Measurements from ENCODE around the gene MIDN. TPM values are rescaled to one million over a fixed set of nuclear protein-coding genes. Genes with fewer than 3 reads are reported as not detected.

Gene MIDN
- 30.0 and 35.2 TPM in 2 replicates for total RNA-seq

DNA sequence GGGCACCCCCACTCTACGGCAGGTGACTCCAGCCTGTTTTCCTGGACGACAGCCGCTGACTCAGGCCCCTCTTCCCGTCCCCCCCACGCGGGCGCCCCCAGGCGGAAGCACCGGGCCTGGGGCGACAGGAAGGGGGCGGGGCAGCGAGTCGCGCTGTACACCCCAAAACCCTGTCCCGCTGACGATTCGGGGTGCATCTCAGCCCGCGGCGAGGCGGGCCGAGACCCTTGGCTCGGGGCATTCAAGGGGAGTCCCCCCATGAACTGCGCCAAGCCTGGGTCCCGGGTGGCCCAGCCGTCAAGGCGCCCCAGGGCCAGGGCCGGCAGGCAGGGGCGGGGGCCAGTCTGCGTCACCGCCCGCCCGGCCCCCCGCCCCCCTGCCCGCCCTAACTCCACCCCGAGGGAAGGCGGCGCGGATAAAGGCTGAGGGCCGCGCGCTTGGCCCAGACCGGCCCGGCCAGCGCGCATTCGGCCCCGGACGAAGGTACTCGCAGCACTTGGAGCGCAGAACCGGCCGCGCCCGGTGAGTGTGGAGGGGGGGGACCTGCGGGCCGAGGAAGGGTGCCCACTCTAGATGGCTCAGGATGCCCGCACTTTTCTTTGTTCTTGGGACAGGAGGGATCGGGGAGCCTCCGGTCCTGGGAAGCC, at the start of gene MIDN:
TSS of gene MIDN (plus strand) at position 445 of the 647 bp plus-strand sequence. CDS start 1,714 bp downstream, outside the sequence.

DNA sequence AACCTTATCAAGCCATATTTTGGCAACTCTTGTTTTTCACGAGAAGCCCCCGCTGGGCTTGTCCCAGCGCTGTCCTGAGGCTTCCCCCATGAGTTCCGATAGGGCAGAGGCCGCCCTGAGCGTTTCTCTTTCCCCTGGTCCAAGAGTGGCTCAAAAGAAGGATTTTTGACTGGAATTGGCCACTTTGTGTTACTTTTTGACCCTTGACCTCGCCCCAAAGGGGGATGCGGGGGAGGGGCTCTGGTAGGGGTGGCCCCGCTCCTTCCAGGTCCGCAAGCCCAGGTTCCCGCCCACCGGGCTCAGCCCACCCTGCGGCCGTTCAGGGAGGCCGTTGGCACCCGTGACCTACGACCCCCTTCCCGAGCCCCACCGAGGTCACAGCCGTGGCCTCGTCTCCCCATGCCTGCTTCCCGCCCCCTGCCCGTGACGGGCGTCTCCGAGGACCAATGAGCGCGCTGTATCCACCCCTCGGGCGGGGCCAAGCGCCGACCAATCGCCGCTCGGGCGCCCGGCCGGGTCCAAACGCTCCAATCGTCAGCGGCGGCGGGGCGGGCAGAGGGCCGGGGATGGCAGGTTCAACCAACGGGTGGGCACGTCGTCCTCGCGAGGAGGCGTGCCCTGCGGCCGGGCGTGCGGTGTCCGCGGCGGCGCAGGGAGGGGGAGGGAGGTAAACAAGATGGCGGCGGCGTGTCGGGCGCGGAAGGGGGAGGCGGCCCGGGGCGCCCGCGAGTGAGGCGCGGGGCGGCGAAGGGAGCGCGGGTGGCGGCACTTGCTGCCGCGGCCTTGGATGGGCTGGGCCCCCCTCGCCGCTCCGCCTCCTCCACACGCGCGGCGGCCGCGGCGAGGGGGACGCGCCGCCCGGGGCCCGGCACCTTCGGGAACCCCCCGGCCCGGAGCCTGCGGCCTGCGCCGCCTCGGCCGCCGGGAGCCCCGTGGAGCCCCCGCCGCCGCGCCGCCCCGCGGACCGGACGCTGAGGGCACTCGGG, 43.0 kb upstream of the MIDN start, which contains the start of gene STK11:
TSS of gene STK11 (plus strand) at position 665 of the 986 bp plus-strand sequence. CDS start 1,136 bp downstream, outside the sequence.

DNA sequence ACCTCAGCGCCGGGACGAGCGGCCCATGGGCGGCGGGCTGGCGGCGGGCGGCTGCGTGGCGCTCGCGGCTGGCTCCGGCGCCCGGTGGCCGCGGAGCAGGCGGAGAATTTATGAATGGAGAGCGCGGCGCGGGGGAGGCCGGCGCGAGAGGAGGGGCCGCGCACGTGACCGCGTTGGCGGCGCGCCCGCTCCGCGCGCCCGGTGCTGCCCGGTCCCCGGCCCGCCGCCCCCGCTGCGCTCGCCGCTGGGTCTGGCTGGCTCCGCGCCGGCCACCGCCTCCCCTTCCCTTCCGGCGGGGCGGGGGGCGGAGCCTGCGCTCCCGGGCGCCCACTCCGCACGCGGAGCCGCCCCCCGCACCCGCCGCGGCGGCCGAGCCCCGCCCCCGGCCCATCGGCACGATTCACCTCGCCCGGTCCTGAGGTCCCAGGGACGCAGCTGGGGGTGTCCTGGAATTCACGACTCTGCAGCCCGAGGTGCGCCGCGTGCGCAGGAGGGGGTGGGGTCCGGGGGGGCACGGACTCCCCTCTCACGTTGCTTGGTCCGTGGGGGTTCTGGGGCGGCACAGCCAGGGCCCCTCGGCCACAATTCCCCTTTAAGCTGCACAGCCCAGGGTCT, 10.5 kb upstream of the MIDN start, which contains the start of gene CBARP:
TSS of gene CBARP (minus strand) at position 252 of the 615 bp plus-strand sequence. CDS start 1,905 bp downstream, outside the sequence.

DNA sequence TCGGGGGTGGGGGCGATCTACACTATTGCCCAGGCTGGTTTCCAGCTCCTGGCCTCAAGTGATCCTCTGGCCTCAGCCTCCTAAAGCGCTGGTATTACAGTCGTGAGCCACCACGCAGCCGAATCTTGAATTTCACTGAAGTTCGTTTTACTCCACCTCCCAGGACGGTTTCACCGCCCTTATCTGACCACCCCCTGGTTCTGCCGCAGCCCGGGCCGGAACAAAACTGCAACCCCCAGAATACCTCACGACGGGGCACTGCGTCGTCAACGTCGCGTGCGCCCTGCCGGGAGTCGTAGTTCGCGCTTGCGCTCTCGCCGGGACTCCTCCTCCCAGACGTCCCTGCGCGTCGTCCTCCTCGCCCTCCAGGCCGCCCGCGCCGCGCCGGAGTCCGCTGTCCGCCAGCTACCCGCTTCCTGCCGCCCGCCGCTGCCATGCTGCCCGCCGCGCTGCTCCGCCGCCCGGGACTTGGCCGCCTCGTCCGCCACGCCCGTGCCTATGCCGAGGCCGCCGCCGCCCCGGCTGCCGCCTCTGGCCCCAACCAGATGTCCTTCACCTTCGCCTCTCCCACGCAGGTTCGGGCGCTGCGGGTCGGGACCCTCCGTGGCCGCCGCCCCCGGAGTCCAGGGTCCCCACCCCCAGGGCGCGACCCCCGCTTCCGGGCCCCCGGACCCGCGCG, 6.8 kb upstream of the MIDN start, which contains the start of gene ATP5F1D:
TSS of gene ATP5F1D (plus strand) at position 335 of the 679 bp plus-strand sequence. CDS start at position 435, 100 bp downstream.

DNA sequence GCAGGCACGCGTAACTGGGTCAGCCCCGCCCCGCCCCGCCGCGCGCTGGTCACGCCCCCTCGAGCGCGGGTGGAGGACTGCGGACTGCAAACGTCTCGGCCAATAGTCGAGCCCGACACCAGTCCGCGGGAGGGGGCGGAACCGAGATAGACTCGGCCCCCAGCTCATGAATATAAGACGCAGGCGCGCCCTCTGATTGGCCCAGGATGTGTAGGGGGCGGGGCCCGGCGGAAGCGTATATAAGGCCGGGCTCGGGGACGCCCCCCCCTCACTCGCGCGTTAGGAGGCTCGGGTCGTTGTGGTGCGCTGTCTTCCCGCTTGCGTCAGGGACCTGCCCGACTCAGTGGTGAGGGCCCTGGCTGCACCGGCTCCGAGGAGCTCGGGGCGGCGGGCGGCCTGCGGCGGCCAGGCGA, 20.7 kb downstream of the MIDN start, which contains the start of gene CIRBP:
TSS of gene CIRBP (plus strand) at position 268 of the 413 bp plus-strand sequence. CDS start 1,602 bp downstream, outside the sequence.

DNA sequence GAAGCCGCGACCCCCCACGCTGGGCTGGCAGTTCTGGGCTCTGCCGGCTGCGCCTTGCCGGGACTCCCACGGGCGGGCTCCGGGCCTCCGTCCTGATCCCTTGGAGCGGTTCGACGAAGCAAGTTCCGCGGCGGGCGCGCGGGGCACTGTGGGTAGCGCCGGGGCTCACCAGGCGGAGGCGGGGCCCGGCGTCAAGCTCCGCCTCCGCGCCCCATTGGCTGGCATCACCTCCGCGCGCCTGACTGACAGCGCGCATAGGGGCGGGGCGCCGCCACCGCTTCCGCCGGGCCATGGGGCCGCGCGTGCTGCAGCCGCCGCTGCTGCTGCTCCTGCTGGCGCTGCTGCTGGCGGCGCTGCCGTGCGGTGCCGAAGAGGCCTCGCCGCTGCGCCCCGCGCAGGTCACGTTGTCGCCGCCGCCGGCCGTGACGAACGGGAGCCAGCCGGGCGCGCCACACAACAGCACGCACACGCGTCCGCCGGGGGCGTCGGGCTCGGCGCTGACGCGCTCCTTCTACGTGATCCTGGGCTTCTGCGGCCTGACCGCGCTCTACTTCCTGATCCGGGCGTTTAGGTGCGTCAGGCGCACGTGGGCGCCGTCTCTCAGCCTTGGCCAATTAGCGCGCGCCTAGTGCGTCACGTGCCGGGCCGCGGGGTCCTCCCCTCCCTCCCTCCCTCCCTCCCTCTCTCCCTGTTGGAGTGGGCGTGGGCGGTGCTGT, 27.0 kb downstream of the MIDN start, which contains the start of gene FAM174C:
TSS of gene FAM174C (plus strand) at position 271 of the 716 bp plus-strand sequence. CDS start at position 291, 20 bp downstream.

DNA sequence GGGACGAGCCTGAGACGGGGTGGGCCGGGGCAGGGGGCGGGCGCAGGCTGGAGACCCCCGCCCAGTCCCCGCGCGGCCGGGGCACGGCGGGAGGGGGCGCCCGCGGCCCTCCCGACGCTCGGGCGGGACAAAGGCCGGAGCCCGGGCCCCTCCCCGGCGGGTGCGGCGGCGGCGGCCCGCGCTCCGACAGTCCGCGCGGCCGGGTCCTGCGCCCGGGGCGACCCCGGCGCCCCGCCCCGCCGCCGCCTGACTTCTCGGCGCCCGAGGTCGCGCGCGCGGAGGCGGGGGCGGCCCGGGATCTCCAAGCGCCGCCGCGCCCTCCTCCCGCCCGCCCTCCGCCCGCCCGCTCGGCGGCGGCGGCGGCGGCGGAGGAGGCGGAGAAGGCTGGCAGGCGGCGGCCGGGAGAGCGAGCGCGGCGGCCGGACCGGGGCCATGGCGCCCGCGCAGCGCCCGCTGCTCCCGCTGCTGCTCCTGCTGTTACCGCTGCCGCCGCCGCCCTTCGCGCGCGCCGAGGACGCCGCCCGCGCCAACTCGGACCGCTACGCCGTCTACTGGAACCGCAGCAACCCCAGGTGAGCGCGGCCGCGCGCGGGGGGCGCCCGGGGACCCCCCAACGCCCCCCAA, 37.5 kb downstream of the MIDN start, which contains the start of gene EFNA2:
TSS of gene EFNA2 (plus strand) at position 137 of the 624 bp plus-strand sequence. CDS start at position 433, 296 bp downstream.

Other genes starting within 250 kb of the MIDN start
- gene GRIN3B, start 248.2 kb upstream of the MIDN start, total RNA-seq: 0.70 and 1.4 TPM in 2 replicates
- gene TMEM259, start 227.5 kb upstream of the MIDN start, total RNA-seq: 158 and 167 TPM in 2 replicates
- not detected in 2 replicates for gene RNU6-2, start 227.1 kb upstream of the MIDN start, total RNA-seq
- gene CNN2, start 222.0 kb upstream of the MIDN start, total RNA-seq: 279 and 398 TPM in 2 replicates
- gene ABCA7, start 208.5 kb upstream of the MIDN start, total RNA-seq: 3.1 and 3.3 TPM in 2 replicates
- gene ARHGAP45, start 181.4 kb upstream of the MIDN start, total RNA-seq: 0.26 and 0.47 TPM in 2 replicates
- 132 and 219 TPM in 2 replicates for gene POLR2E, start 153.2 kb upstream of the MIDN start, total RNA-seq
- 700 and 909 TPM in 2 replicates for gene GPX4, start 144.6 kb upstream of the MIDN start, total RNA-seq
- 35.7 and 47.0 TPM in 2 replicates for gene SBNO2, start 74.3 kb upstream of the MIDN start, total RNA-seq
- gene STK11, start 42.8 kb upstream of the MIDN start, total RNA-seq: 51.6 and 71.1 TPM in 2 replicates
- 3.3 and 5.3 TPM in 2 replicates for gene CBARP, start 10.6 kb upstream of the MIDN start, total RNA-seq
- gene ATP5F1D, start 6.8 kb upstream of the MIDN start, total RNA-seq: 86.9 and 99.1 TPM in 2 replicates
- 265 and 266 TPM in 2 replicates for gene CIRBP, start 20.7 kb downstream of the MIDN start, total RNA-seq
- 68.3 and 69.5 TPM in 2 replicates for gene FAM174C, start 26.9 kb downstream of the MIDN start, total RNA-seq
- not detected in 2 replicates for gene EFNA2, start 37.3 kb downstream of the MIDN start, total RNA-seq
- gene NDUFS7, start 135.3 kb downstream of the MIDN start, total RNA-seq: 74.5 and 93.4 TPM in 2 replicates
- 52.0 and 87.9 TPM in 2 replicates for gene GAMT, start 153.0 kb downstream of the MIDN start, total RNA-seq
- 34.8 and 39.7 TPM in 2 replicates for gene DAZAP1, start 159.0 kb downstream of the MIDN start, total RNA-seq
- gene RPS15, start 189.8 kb downstream of the MIDN start, total RNA-seq: 2,046 and 3,043 TPM in 2 replicates
- gene APC2, start 201.5 kb downstream of the MIDN start, total RNA-seq: 0.12 and 0.26 TPM in 2 replicates
- 33.8 and 60.8 TPM in 2 replicates for gene C19orf25, start 230.6 kb downstream of the MIDN start, total RNA-seq
- gene PCSK4, start 241.8 kb downstream of the MIDN start, total RNA-seq: 0.12 and 1.0 TPM in 2 replicates
- gene REEP6, start 242.6 kb downstream of the MIDN start, total RNA-seq: 6.1 and 12.4 TPM in 2 replicates

All from pericardium fibroblast (primary cell).